Heart right ventricle (tissue), 16 donors: ENCODE measurements around the gene SEMA3A. TPM values are rescaled to one million over a fixed set of nuclear protein-coding genes. Genes with fewer than 3 reads are reported as not detected.

Source experiments
- ATAC-seq, 8 donors: fragments of 200-7000 bp; cut with Tn5 transposase; one replicate each; pipeline ENCODE4 v1.9.1; 2020; ENCODE audit warnings: mild to moderate bottlenecking in 8 of 8, moderate library complexity in 8 of 8, moderate number of reproducible peaks in 1 of 8
- DNase-seq, 2 donors: peaks; one replicate each; pipeline ENCODE4 v3.0.0-alpha.2; 2020
- H3K27ac ChIP-seq, 10 donors: fragments of 200-600 bp; sonication (generic) in 2 of 10; one replicate each; pipeline versions ENCODE4 v1.5.0 to v1.8.0; 2020 to 2022; ENCODE audit warnings: mild to moderate bottlenecking in 3 of 10
- H3K27me3 ChIP-seq, 7 donors: fragments of 200-600 bp; one replicate each; pipeline ENCODE4 v1.8.0; 2021 to 2022; ENCODE audit warnings: mild to moderate bottlenecking in 2 of 7
- H3K36me3 ChIP-seq, 9 donors: fragments of 200-600 bp; sonication (generic) in 1 of 9; one replicate each; pipeline versions ENCODE4 v1.5.0 to v1.8.0; 2020 to 2022; ENCODE audit warnings: mild to moderate bottlenecking in 2 of 9
- H3K4me1 ChIP-seq, 9 donors: fragments of 200-600 bp; sonication (generic) in 1 of 9; one replicate each; pipeline versions ENCODE4 v1.5.0 to v1.8.0; 2020 to 2022; ENCODE audit warnings: mild to moderate bottlenecking in 4 of 9
- H3K4me3 ChIP-seq, 10 donors: fragments of 200-600 bp; sonication (generic) in 2 of 10; one replicate each; pipeline versions ENCODE4 v1.5.0 to v1.8.0; 2020 to 2022; ENCODE audit warnings: mild to moderate bottlenecking in 7 of 10, moderate library complexity in 2 of 10
- H3K9me3 ChIP-seq, 11 donors: fragments of 200-600 bp in 10 of 11; sonication (generic) in 2 of 11; one replicate each; pipeline versions ENCODE4 v1.5.0 to v1.8.0; 2013 to 2022; ENCODE audit warnings: mild to moderate bottlenecking in 2 of 11, control low read depth in 1 of 11, moderate library complexity in 1 of 11
- WGBS, 2 donors: extraction: QIAGEN DNeasy Blood & Tissue Kit; methylation state at CpG; one replicate each; pipeline ENCODE4 v1.1.7; 2013; ENCODE audit warnings: inconsistent platforms in 1 of 2; 5-methylcytosine and 5-hydroxymethylcytosine counted together
- intact Hi-C, 10 donors: fragments of 100-400 bp; cut with DNase I; formaldehyde crosslinking; loops; one replicate each; pipeline versions ENCODE4 v1.11.1 to v1.14.2; 2022
- polyA plus RNA-seq, 2 donors: library from polyadenylated mRNA; stranded (reverse); fragments of 200-250 nt; gene quantifications; one replicate each; pipeline ENCODE4 v1.2.3, GENCODE V29; 2013
- total RNA-seq, 10 donors: library from RNA; stranded (reverse); fragmentation: NEBNext Ultra II Directional in 3 of 10; extraction: Animal tissue kit (Norgen Biotek cat#: 25700) in 3 of 10; gene quantifications; one replicate each; pipeline versions ENCODE4 v1.2.1 to v1.2.4, GENCODE V29; 2021 to 2023
- TF ChIP-seq, protein P1 (sequence below), 9 donors: fragments of 200-600 bp; sonication (generic) in 2 of 9; IDR thresholded peaks; one replicate each; pipeline versions ENCODE4 v1.5.0 to v1.8.0; 2021 to 2022; ENCODE audit warnings: antibody characterized with exemption in 9 of 9, mild to moderate bottlenecking in 5 of 9, moderate library complexity in 1 of 9
- donor health status: Arrhythmogenic right ventricular cardiomyopathy.
- donor health status: ischemic (EF 13 %, LVEDD 7.1; RV severe dilation, severe dysfunction).
- donor health status: healthy with polysubstance abuse.
- donor health status: DM: no; HTN: yes; CAD: no.
- donor health status: DM: no; HTN: no; CAD: no.
- donor health status: ischemic (EF 25% LVEDD 6.9; RV normal size, moderate dysfunction).
- donor health status: ischemic (EF 25% LVEDD 5.7; RV mildly dilated, moderate dysfunction).
- donor health status: healthy.
- donor health status: DM: yes; HTN: yes; CAD: no.
- donor health status: Ischemic cardiomyopathy.
- donor health status: ischemic (EF 35%, LVEDD 5.7; RV mildly dilated, moderate dysfunction).
- donor health status: nonischemic (EF 11% LVEDD 7.7; RV severe dilation, severe dysfunction).
- donor health status: DM: yes; HTN: yes; CAD: no.
- donor health status: PGD.
- donor health status: ischemic (EF 29% LVEDD 5.4; RV normal size, mild dysfunction).
- donor health status: nonischemic (EF 23%, LVEDD 6.1; RV moderate dilation, normal function).

The SEMA3A gene
- total and polyA plus RNA-seq, 12 donors: 0.19 to 5.3 (median 1.5) TPM

GRCh38 chr7:84002348-84002747 is 192.2 kb downstream of the SEMA3A start:
- DNase-seq (no peak), ATAC-seq (no peak)
- no peaks in the 10 kb centered on the region for H3K27me3 ChIP-seq
- no peaks in the 10 kb centered on the region for H3K9me3 ChIP-seq
- TF ChIP-seq, protein P1, sequence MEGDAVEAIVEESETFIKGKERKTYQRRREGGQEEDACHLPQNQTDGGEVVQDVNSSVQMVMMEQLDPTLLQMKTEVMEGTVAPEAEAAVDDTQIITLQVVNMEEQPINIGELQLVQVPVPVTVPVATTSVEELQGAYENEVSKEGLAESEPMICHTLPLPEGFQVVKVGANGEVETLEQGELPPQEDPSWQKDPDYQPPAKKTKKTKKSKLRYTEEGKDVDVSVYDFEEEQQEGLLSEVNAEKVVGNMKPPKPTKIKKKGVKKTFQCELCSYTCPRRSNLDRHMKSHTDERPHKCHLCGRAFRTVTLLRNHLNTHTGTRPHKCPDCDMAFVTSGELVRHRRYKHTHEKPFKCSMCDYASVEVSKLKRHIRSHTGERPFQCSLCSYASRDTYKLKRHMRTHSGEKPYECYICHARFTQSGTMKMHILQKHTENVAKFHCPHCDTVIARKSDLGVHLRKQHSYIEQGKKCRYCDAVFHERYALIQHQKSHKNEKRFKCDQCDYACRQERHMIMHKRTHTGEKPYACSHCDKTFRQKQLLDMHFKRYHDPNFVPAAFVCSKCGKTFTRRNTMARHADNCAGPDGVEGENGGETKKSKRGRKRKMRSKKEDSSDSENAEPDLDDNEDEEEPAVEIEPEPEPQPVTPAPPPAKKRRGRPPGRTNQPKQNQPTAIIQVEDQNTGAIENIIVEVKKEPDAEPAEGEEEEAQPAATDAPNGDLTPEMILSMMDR (IDR thresholded peaks at IDR 0.05): no peak
- H3K27ac ChIP-seq: no peak overlapping the region
- intact Hi-C loops: loop anchor here in 2 of 10 donors (2.0 to 10.0 kb wide), 2 partner anchors 22 to 182 kb away; no protein-coding TSS in a partner anchor
- H3K4me1 ChIP-seq: no peaks in the 10 kb centered on the region
- H3K36me3 ChIP-seq: no peaks in the 10 kb centered on the region
- 46 to 47% methylated on average over 3 of the region's 3 CpGs for WGBS, 2 donors
- H3K4me3 ChIP-seq: no peak overlapping the region

GRCh38 chr7:83996879-83997278 is 197.7 kb downstream of the SEMA3A start:
- TF ChIP-seq, protein P1 (IDR thresholded peaks at IDR 0.05): no peak
- H3K9me3 ChIP-seq: no peaks in the 10 kb centered on the region
- no peaks in the 10 kb centered on the region for H3K36me3 ChIP-seq
- intact Hi-C loops: no loop called here
- no peak overlapping the region for H3K4me3 ChIP-seq
- no peaks in the 10 kb centered on the region for H3K27me3 ChIP-seq
- 0 to 9% methylated on average over 1 of the region's 1 CpG for WGBS, 2 donors
- no peak for ATAC-seq
- H3K27ac ChIP-seq: no peak overlapping the region
- H3K4me1 ChIP-seq: no peaks in the 10 kb centered on the region
- no peak for DNase-seq

DNA sequence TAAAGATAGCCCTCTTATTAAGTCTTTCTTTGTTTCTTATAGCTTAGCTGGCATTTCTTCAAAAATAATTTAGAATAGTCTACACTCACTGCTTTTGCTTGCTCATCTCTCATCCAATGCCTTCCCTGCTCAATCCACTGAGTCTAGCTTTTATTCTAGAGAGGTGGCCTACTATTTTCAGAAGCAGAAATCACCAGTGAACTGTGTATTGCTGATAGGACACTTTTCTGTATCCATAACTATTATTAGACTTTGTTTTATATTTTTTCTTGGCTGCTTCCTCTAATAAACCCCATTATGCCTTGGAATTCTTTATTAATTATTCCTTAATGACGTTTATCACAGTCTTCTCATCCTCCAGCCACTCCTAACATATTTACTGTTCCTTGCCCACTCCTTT is 206.8 kb downstream of the SEMA3A start:
- DNase-seq: no peak
- 69 to 74% methylated on average over 1 of the region's 1 CpG for WGBS, 2 donors

GRCh38 chr7:83985821-83986220 is 208.8 kb downstream of the SEMA3A start:
- intact Hi-C loops: no loop called here
- DNase-seq (no peak), ATAC-seq (no peak)
- no peaks in the 10 kb centered on the region for H3K27me3 ChIP-seq
- TF ChIP-seq, protein P1 (IDR thresholded peaks at IDR 0.05): no peak
- no peaks in the 10 kb centered on the region for H3K36me3 ChIP-seq
- H3K4me3 ChIP-seq: no peak overlapping the region
- no peak overlapping the region for H3K27ac ChIP-seq
- H3K4me1 ChIP-seq: peaks cover 0 to 4% (median 0%) of the 10 kb centered on the region in 9 donors
- WGBS, 2 donors: 96 to 98% methylated on average over 5 of the region's 5 CpGs
- H3K9me3 ChIP-seq: peaks cover 0 to 5% (median 0%) of the 10 kb centered on the region in 11 donors

More for the DNA sequence above, 206.8 kb downstream of the SEMA3A start:
- H3K27me3 ChIP-seq: no peaks in the 10 kb centered on the region
- ATAC-seq: no peak
- H3K4me1 ChIP-seq: peaks cover 0 to 4% (median 0%) of the 10 kb centered on the region in 9 donors
- H3K4me3 ChIP-seq: no peak overlapping the region
- no peaks in the 10 kb centered on the region for H3K36me3 ChIP-seq
- TF ChIP-seq, protein P1 (IDR thresholded peaks at IDR 0.05): no peak
- no peaks in the 10 kb centered on the region for H3K9me3 ChIP-seq
- intact Hi-C loops: no loop called here
- no peak overlapping the region for H3K27ac ChIP-seq
